Neural crest cell (in vitro differentiated cells): ENCODE measurements around the gene ELOVL5. TPM values are rescaled to one million over a fixed set of nuclear protein-coding genes. Genes with fewer than 3 reads are reported as not detected.

Source experiments
- DNase-seq: peaks from one replicate; pipeline ENCODE4 v3.0.0; 2021; ENCODE audit warnings: low read depth, mixed read lengths, low spot score
- H3K27ac Mint-ChIP-seq: one replicate; pipeline ENCODE4 v1.8.0; 2021; ENCODE audit warnings: mild to moderate bottlenecking, mixed read lengths; ENCODE audit not compliant: unreplicated experiment
- H3K27me3 Mint-ChIP-seq: 2 replicates; pipeline ENCODE4 v1.8.0; 2021; ENCODE audit warnings: low read depth, mild to moderate bottlenecking, mixed read lengths
- H3K36me3 Mint-ChIP-seq: 2 replicates; pipeline ENCODE4 v1.8.0; 2021; ENCODE audit warnings: low read depth, mild to moderate bottlenecking, mixed read lengths
- H3K4me1 Mint-ChIP-seq: 2 replicates; pipeline ENCODE4 v1.8.0; 2021; ENCODE audit warnings: mixed read lengths
- H3K4me3 Mint-ChIP-seq: one replicate; pipeline ENCODE4 v1.8.0; 2021; ENCODE audit warnings: mild to moderate bottlenecking, mixed read lengths
- H3K9me3 Mint-ChIP-seq: 2 replicates; pipeline ENCODE4 v1.8.0; 2021; ENCODE audit warnings: mixed read lengths
- CTCF ChIP-seq: fragments of 200-600 bp; sonication (generic); conservative IDR thresholded peaks from 2 replicates; pipeline ENCODE4 v1.5.0; 2021; ENCODE audit warnings: antibody characterized with exemption, mild to moderate bottlenecking
- total RNA-seq: library from RNA; stranded (reverse); gene quantifications from 2 replicates; pipeline ENCODE4 v1.2.1, GENCODE V29; 2021

Gene ELOVL5
- total RNA-seq, 1 donor from 2014 or later = 152 TPM

GRCh38 chr6:53294611-53295010 lies 54.1 kb downstream of the ELOVL5 start:
- H3K4me3 Mint-ChIP-seq = no peak overlapping the region

GRCh38 chr6:53294095-53294494 lies 54.7 kb downstream of the ELOVL5 start:
- DNase-seq = peak; percentile 41
- peaks cover 8% of the 10 kb centered on the region for H3K36me3 Mint-ChIP-seq
- H3K27me3 Mint-ChIP-seq = no peaks in the 10 kb centered on the region
- peak; percentile 75 for TF ChIP-seq CTCF
- peaks cover 32% of the 10 kb centered on the region for H3K4me1 Mint-ChIP-seq
- no peak overlapping the region for H3K4me3 Mint-ChIP-seq
- no peaks in the 10 kb centered on the region for H3K9me3 Mint-ChIP-seq
- H3K27ac Mint-ChIP-seq = no peak overlapping the region

More at GRCh38 chr6:53294611-53295010, 54.1 kb downstream of the ELOVL5 start:
- Mint-ChIP-seq H3K36me3 (peaks cover 8% of the 10 kb centered on the region), H3K27ac (no peak overlapping the region), H3K9me3 (no peaks in the 10 kb centered on the region), H3K4me1 (peaks cover 37% of the 10 kb centered on the region), H3K27me3 (no peaks in the 10 kb centered on the region)
- DNase-seq = no peak
- TF ChIP-seq CTCF = no peak

- Mint-ChIP-seq H3K4me1 (peaks cover 28% of the 10 kb centered on the region), H3K9me3 (no peaks in the 10 kb centered on the region), H3K27me3 (no peaks in the 10 kb centered on the region), H3K4me3 (no peak overlapping the region), H3K27ac (no peak overlapping the region), H3K36me3 (peaks cover 8% of the 10 kb centered on the region)
- DNase-seq = no peak
- TF ChIP-seq CTCF = no peak
Measured at GRCh38 chr6:53293691-53294090, 55.1 kb downstream of the ELOVL5 start.

- Mint-ChIP-seq H3K27ac (peak overlapping the region; percentile 20), H3K27me3 (no peaks in the 10 kb centered on the region), H3K36me3 (peaks cover 8% of the 10 kb centered on the region), H3K4me1 (peaks cover 27% of the 10 kb centered on the region), H3K9me3 (no peaks in the 10 kb centered on the region), H3K4me3 (no peak overlapping the region)
- no peak for DNase-seq
- TF ChIP-seq CTCF = no peak
Measured at GRCh38 chr6:53290537-53291510, 57.9 kb downstream of the ELOVL5 start.

- Mint-ChIP-seq H3K27me3 (no peaks in the 10 kb centered on the region), H3K4me1 (peaks cover 23% of the 10 kb centered on the region), H3K9me3 (no peaks in the 10 kb centered on the region), H3K27ac (peak overlapping the region; percentile 67), H3K36me3 (peaks cover 7% of the 10 kb centered on the region), H3K4me3 (no peak overlapping the region)
- no peak for TF ChIP-seq CTCF
- DNase-seq = no peak
Measured at GRCh38 chr6:53287336-53288225, 61.2 kb downstream of the ELOVL5 start.
